Measurements from ENCODE around the gene DMWD. TPM values are rescaled to one million over a fixed set of nuclear protein-coding genes. Genes with fewer than 3 reads are reported as not detected.

The DMWD gene
- total and polyA plus RNA-seq, 12 donors: 44.6 to 78.1 (median 68.0) TPM

- TF ChIP-seq, protein P1, sequence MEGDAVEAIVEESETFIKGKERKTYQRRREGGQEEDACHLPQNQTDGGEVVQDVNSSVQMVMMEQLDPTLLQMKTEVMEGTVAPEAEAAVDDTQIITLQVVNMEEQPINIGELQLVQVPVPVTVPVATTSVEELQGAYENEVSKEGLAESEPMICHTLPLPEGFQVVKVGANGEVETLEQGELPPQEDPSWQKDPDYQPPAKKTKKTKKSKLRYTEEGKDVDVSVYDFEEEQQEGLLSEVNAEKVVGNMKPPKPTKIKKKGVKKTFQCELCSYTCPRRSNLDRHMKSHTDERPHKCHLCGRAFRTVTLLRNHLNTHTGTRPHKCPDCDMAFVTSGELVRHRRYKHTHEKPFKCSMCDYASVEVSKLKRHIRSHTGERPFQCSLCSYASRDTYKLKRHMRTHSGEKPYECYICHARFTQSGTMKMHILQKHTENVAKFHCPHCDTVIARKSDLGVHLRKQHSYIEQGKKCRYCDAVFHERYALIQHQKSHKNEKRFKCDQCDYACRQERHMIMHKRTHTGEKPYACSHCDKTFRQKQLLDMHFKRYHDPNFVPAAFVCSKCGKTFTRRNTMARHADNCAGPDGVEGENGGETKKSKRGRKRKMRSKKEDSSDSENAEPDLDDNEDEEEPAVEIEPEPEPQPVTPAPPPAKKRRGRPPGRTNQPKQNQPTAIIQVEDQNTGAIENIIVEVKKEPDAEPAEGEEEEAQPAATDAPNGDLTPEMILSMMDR (IDR thresholded peaks at IDR 0.05): no peak
- Histone ChIP-seq H3K36me3 (peaks cover 0 to 65% (median 25%) of the 10 kb centered on the region in 9 donors), H3K27me3 (peaks cover 0 to 89% (median 0%) of the 10 kb centered on the region in 7 donors), H3K4me3 (no peak overlapping the region), H3K27ac (peak overlapping the region in 4 of 10 donors; percentile 89 to 95 (median 94)), H3K9me3 (no peaks in the 10 kb centered on the region), H3K4me1 (peaks cover 15 to 79% (median 49%) of the 10 kb centered on the region in 9 donors)
- intact Hi-C loops (cut with DNase I): no loop called here
- no peak for DNase-seq
- no peak for ATAC-seq
- 88% methylated on average over 21 of the region's 21 CpGs for WGBS, 2 donors
Measured at GRCh38 chr19:45786533-45786894, 6.1 kb downstream of the DMWD start.

DNA sequence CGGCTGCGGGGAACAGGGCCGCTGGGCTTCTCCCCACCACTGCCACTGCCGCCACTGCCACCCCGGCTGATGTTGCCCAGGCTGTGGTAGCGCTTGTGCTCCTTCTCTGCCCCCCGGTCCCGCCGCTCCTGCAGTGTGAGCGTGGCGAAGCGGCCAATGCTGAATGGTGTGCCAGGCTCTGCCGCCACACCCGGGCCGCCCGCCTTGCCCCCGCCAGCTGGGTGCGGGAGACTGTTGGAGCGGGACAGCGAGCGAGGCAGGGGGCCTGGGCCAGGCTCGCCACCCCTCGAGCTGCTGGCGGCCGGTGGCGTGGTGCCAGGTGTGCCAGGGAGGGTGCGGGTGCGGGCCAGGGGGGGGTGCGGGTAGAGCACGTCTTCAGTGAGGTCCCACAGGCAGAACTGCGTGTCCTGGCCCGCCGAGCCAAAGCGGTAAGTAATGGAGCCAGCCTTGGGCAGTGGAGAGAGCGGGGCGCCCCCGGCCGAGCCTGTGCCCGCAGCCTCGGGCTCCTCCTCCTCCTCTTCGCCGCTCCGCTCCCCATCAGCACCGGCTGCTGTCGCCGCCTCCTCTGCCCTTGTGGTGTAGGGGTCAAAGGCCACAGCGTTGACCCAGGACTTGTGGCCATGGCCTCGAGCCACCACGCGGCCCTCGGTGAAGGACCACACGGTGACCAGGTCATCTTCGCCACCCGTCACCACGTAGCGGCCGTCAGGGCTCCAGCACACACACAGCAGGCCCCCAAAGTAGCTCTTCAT lies 6.7 kb downstream of the DMWD start:
- peaks cover 0 to 94% (median 0%) of the 10 kb centered on the region in 7 donors for H3K27me3 ChIP-seq

GRCh38 chr19:45785097-45785496 lies 7.5 kb downstream of the DMWD start:
- DNase-seq (no peak), ATAC-seq (no peak)
- intact Hi-C loops (cut with DNase I): no loop called here
- Histone ChIP-seq H3K4me1 (peaks cover 21 to 83% (median 55%) of the 10 kb centered on the region in 9 donors), H3K27ac (peak overlapping the region; percentile 79 to 96 (median 91)), H3K27me3 (peaks cover 0 to 100% (median 0%) of the 10 kb centered on the region in 7 donors), H3K36me3 (peaks cover 0 to 56% (median 21%) of the 10 kb centered on the region in 9 donors), H3K4me3 (no peak overlapping the region), H3K9me3 (no peaks in the 10 kb centered on the region)
- TF ChIP-seq, protein P1 (IDR thresholded peaks at IDR 0.05): no peak
- WGBS, 2 donors: 37 to 48% methylated on average over 5 of the region's 5 CpGs

More for the DNA sequence above, 6.7 kb downstream of the DMWD start:
- no peak overlapping the region for H3K4me3 ChIP-seq
- H3K27ac ChIP-seq: peak overlapping the region in 8 of 10 donors; percentile 79 to 96 (median 94)
- 84 to 89% methylated on average over 57 of the region's 57 CpGs for WGBS, 2 donors
- peak in 1 of 2 donors; percentile 24 for DNase-seq
- ATAC-seq: no peak
- TF ChIP-seq, protein P1 (IDR thresholded peaks at IDR 0.05): no peak
- intact Hi-C loops (cut with DNase I): no loop called here
- peaks cover 0 to 65% (median 25%) of the 10 kb centered on the region in 9 donors for H3K36me3 ChIP-seq
- no peaks in the 10 kb centered on the region for H3K9me3 ChIP-seq
- H3K4me1 ChIP-seq: peaks cover 17 to 79% (median 47%) of the 10 kb centered on the region in 9 donors

GRCh38 chr19:45784096-45784495 lies 8.5 kb downstream of the DMWD start:
- TF ChIP-seq, protein P1 (IDR thresholded peaks at IDR 0.05): no peak
- peaks cover 26 to 87% (median 58%) of the 10 kb centered on the region in 9 donors for H3K4me1 ChIP-seq
- peak overlapping the region; percentile 79 to 96 (median 91) for H3K27ac ChIP-seq
- intact Hi-C loops (cut with DNase I): no loop called here
- no peak for ATAC-seq
- no peak for DNase-seq
- 67 to 82% methylated on average over 4 of the region's 4 CpGs for WGBS, 2 donors
- H3K36me3 ChIP-seq: peaks cover 0 to 50% (median 15%) of the 10 kb centered on the region in 9 donors
- H3K9me3 ChIP-seq: no peaks in the 10 kb centered on the region
- peaks cover 0 to 100% (median 0%) of the 10 kb centered on the region in 7 donors for H3K27me3 ChIP-seq
- no peak overlapping the region for H3K4me3 ChIP-seq

All from heart right ventricle (tissue), 16 donors.